ENCODE data around the gene TMEM205. TPM values are rescaled to one million over a fixed set of nuclear protein-coding genes. Genes with fewer than 3 reads are reported as not detected.
"Not testable (repeated sequence)": the region's sequence is repeated elsewhere in the genome, so short reads cannot be mapped to it uniquely, and the experiment has no call there.

Gene TMEM205
- total RNA-seq, 1 donor from 2014 or later: 34.9 TPM

DNA sequence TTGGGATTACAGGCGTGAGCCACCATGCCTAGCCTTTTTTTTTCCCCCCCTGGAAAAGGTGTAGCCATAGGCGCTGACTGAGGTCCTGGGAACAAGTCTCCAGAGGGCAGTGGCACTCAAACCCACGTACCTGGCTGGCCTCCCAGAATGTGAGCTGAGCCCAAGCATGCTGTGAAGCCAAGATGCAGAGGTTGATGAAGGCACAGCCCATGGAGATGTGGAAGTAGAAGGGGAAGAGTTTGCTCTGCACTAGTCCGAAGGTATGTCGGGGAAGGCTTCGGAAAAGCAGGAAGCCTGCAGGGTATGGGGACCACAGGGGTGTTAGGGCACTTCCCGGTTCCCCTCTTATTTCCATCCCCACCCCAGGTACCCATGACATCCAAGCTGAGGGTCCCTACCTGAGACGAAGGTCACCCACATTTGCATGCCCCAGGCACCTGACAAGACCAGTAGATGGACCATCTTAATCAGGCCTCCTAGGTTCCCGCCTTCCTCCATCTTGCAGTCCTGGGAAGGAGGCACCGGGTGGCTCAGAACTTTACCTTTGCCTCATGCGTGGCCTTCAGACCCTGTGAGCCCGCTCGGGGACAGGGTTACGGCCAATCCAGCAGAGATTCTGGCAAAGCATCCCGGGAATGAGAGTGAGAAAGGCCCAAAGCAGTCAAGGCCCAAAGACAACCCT, 805 bp downstream of the TMEM205 start:
- no peak for DNase-seq (ENCODE audit: low spot score)
- Mint-ChIP-seq H3K27ac (peak overlapping the region; percentile 94), H3K9me3 (peaks cover 12% of the 10 kb centered on the region), H3K4me1 (ENCODE audit: low read depth) (peaks cover 20% of the 10 kb centered on the region), H3K4me3 (ENCODE audit: low read depth) (peak overlapping the region; percentile 96), H3K36me3 (ENCODE audit: low read depth) (peaks cover 11% of the 10 kb centered on the region), H3K27me3 (ENCODE audit: low read depth) (no peaks in the 10 kb centered on the region)
- intact Hi-C loops (cut with micrococcal nuclease): no loop called here

GRCh38 chr19:11342429-11342828, 3.6 kb downstream of the TMEM205 start:
- no peak for DNase-seq (ENCODE audit: low spot score)
- Mint-ChIP-seq H3K9me3 (no peaks in the 10 kb centered on the region), H3K27ac (no peak overlapping the region), H3K27me3 (ENCODE audit: low read depth) (no peaks in the 10 kb centered on the region), H3K4me3 (ENCODE audit: low read depth) (no peak overlapping the region), H3K36me3 (ENCODE audit: low read depth) (peaks cover 3% of the 10 kb centered on the region), H3K4me1 (ENCODE audit: low read depth) (peaks cover 32% of the 10 kb centered on the region)
- intact Hi-C loops (cut with micrococcal nuclease): no loop called here

GRCh38 chr19:11340099-11340467, 6.0 kb downstream of the TMEM205 start:
- Mint-ChIP-seq H3K36me3 (ENCODE audit: low read depth) (peaks cover 16% of the 10 kb centered on the region), H3K4me3 (ENCODE audit: low read depth) (peak overlapping the region; percentile 84), H3K4me1 (ENCODE audit: low read depth) (peaks cover 22% of the 10 kb centered on the region)
- H3K27ac Mint-ChIP-seq; intact Hi-C loops (cut with micrococcal nuclease); H3K9me3 Mint-ChIP-seq; H3K27me3 Mint-ChIP-seq (ENCODE audit: low read depth); DNase-seq (ENCODE audit: low spot score): not testable (repeated sequence)

DNA sequence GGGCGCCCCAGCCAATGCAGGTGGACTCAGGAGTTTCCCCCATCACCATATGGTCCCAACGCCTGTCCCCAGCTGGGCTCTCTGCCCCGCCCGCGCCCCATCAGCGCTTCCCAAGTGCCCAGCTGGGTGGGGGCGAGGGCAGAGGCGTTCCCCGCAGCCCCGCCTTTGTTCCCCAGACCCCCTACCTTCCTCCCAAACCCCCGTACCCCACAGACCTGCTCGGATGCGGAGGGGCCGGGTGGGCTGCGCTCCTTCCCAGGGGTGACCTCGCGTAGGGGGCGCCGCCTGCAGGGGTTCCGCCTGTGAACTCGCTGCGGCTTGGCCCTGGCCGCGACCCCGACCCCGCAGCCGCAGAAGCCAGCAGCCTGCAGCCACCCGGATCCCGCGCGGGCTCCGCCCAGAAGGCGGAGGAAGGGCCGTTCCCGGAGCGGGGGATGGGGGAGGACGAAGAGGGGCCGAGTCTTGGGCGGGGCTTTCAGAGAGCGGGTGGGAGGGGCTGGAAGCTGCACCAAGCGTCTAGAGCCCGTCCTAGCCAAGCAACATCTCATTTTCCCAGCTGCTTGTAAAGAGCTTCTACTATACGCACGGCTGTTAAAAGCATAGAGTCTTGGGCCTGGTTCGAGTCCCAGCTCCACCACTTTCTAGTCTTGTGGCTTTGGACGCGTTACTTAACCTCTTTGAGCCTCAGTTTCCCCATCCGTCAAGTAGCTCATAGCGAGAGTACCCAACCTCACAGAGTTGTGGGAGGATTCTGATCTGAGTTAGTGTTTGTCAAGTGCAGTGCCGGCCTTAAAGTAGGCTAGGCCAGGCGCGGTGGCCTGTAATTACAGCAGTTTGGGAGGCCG, 6.6 kb downstream of the TMEM205 start, which contains the start of gene RAB3D:
TSS of gene RAB3D (minus strand) at position 404 of the 845 bp plus-strand sequence. CDS start 2,258 bp downstream, outside the sequence.
- H3K36me3 Mint-ChIP-seq (ENCODE audit: low read depth): peaks cover 18% of the 10 kb centered on the region
- H3K4me3 Mint-ChIP-seq (ENCODE audit: low read depth): peak within 1 kb of the TSS; percentile 84
- no peaks in the 10 kb centered on the region for H3K9me3 Mint-ChIP-seq
- no peaks in the 10 kb centered on the region for H3K27me3 Mint-ChIP-seq (ENCODE audit: low read depth)
- intact Hi-C loops (cut with micrococcal nuclease): loop anchor here (5.0 kb wide), 1 partner anchor 42 kb away; the partner anchor contains the start of gene TSPAN16
- peaks cover 22% of the 10 kb centered on the region for H3K4me1 Mint-ChIP-seq (ENCODE audit: low read depth)
- DNase-seq (ENCODE audit: low spot score): peak; percentile 76
- H3K27ac Mint-ChIP-seq: no peak within 1 kb of the TSS

GRCh38 chr19:11338569-11339253, 7.4 kb downstream of the TMEM205 start:
- peak overlapping the region; percentile 84 for H3K4me3 Mint-ChIP-seq (ENCODE audit: low read depth)
- DNase-seq (ENCODE audit: low spot score): no peak
- H3K9me3 Mint-ChIP-seq: no peaks in the 10 kb centered on the region
- peaks cover 18% of the 10 kb centered on the region for H3K36me3 Mint-ChIP-seq (ENCODE audit: low read depth)
- no peaks in the 10 kb centered on the region for H3K27me3 Mint-ChIP-seq (ENCODE audit: low read depth)
- intact Hi-C loops (cut with micrococcal nuclease): loop anchor here (5.0 kb wide), 1 partner anchor 41 kb away; the partner anchor contains the start of gene TSPAN16
- H3K27ac Mint-ChIP-seq: no peak overlapping the region
- H3K4me1 Mint-ChIP-seq (ENCODE audit: low read depth): peaks cover 19% of the 10 kb centered on the region

DNA sequence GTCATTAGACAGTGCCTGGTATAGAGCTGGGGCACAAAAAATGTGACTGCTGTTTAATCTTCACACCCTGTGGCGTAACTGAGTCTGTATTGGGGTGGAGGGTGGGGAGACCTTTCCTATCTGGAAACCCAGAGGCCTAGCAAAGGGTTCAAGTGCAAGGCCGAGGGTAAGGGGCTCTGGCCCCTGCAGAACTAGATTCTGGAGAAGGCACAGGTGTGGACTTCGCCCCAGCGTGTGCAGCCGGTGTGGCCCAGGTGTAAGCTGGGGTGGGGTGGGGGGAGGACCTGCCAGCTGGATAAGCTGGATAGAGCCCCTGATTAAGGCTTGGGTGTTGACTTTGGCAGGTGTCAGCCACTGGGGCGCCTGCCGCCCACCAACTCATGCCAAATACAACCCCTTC, 7.9 kb downstream of the TMEM205 start:
- Mint-ChIP-seq H3K4me1 (ENCODE audit: low read depth) (peaks cover 19% of the 10 kb centered on the region), H3K27ac (no peak overlapping the region), H3K4me3 (ENCODE audit: low read depth) (peak overlapping the region; percentile 8), H3K9me3 (no peaks in the 10 kb centered on the region), H3K27me3 (ENCODE audit: low read depth) (no peaks in the 10 kb centered on the region), H3K36me3 (ENCODE audit: low read depth) (peaks cover 21% of the 10 kb centered on the region)
- DNase-seq (ENCODE audit: low spot score): no peak
- intact Hi-C loops (cut with micrococcal nuclease): loop anchor here (5.0 kb wide), 1 partner anchor 41 kb away; the partner anchor contains the start of gene TSPAN16

DNA sequence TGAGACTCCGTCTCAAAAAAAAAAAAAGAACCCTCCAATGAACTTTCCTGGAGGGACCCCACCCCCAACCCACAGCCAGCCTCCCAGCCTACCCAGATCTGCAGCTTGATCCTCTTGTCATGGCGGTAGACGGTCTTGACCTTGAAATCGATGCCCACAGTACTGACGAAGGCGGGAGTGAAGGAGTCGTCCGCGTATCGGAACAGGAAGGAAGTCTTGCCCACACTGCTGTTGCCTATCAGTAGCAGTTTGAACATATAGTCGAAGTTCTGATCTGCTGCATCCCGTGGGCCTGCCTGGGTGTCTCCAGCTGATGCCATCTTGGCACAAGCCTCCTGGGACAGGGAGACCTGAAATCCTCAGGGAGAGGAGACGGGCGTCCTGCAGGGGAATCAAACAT, 9.0 kb downstream of the TMEM205 start:
- no peak for DNase-seq (ENCODE audit: low spot score)
- Mint-ChIP-seq H3K4me3 (ENCODE audit: low read depth) (peak overlapping the region; percentile 17), H3K27ac (no peak overlapping the region), H3K36me3 (ENCODE audit: low read depth) (peaks cover 21% of the 10 kb centered on the region), H3K4me1 (ENCODE audit: low read depth) (peaks cover 19% of the 10 kb centered on the region), H3K9me3 (no peaks in the 10 kb centered on the region), H3K27me3 (ENCODE audit: low read depth) (no peaks in the 10 kb centered on the region)
- intact Hi-C loops (cut with micrococcal nuclease): loop anchor here (5.0 kb wide), 1 partner anchor 40 kb away; the partner anchor contains the start of gene TSPAN16

GRCh38 chr19:11335449-11336146, 10.5 kb downstream of the TMEM205 start:
- Mint-ChIP-seq H3K27ac (no peak overlapping the region), H3K27me3 (ENCODE audit: low read depth) (no peaks in the 10 kb centered on the region), H3K9me3 (no peaks in the 10 kb centered on the region), H3K4me3 (ENCODE audit: low read depth) (no peak overlapping the region), H3K4me1 (ENCODE audit: low read depth) (peaks cover 19% of the 10 kb centered on the region), H3K36me3 (ENCODE audit: low read depth) (peaks cover 21% of the 10 kb centered on the region)
- intact Hi-C loops (cut with micrococcal nuclease): loop anchor here (5.0 kb wide), 1 partner anchor 38 kb away; the partner anchor contains the start of gene TSPAN16
- DNase-seq (ENCODE audit: low spot score): no peak

GRCh38 chr19:11333838-11334237, 12.2 kb downstream of the TMEM205 start:
- H3K9me3 Mint-ChIP-seq; DNase-seq (ENCODE audit: low spot score); H3K4me3 Mint-ChIP-seq (ENCODE audit: low read depth); H3K27ac Mint-ChIP-seq; H3K27me3 Mint-ChIP-seq (ENCODE audit: low read depth); intact Hi-C loops (cut with micrococcal nuclease): not testable (repeated sequence)
- peaks cover 12% of the 10 kb centered on the region for H3K4me1 Mint-ChIP-seq (ENCODE audit: low read depth)
- H3K36me3 Mint-ChIP-seq (ENCODE audit: low read depth): peaks cover 21% of the 10 kb centered on the region

- no peak overlapping the region for H3K4me3 Mint-ChIP-seq (ENCODE audit: low read depth)
- no peaks in the 10 kb centered on the region for H3K27me3 Mint-ChIP-seq (ENCODE audit: low read depth)
- intact Hi-C loops (cut with micrococcal nuclease): no loop called here
- H3K27ac Mint-ChIP-seq: no peak overlapping the region
- peaks cover 4% of the 10 kb centered on the region for H3K4me1 Mint-ChIP-seq (ENCODE audit: low read depth)
- DNase-seq (ENCODE audit: low spot score): no peak
- H3K9me3 Mint-ChIP-seq: no peaks in the 10 kb centered on the region
- peaks cover 21% of the 10 kb centered on the region for H3K36me3 Mint-ChIP-seq (ENCODE audit: low read depth)
Observed at GRCh38 chr19:11332822-11333221, 13.2 kb downstream of the TMEM205 start.

- Mint-ChIP-seq H3K4me1 (ENCODE audit: low read depth) (no peaks in the 10 kb centered on the region), H3K9me3 (no peaks in the 10 kb centered on the region), H3K4me3 (ENCODE audit: low read depth) (no peak overlapping the region), H3K36me3 (ENCODE audit: low read depth) (peaks cover 23% of the 10 kb centered on the region), H3K27me3 (ENCODE audit: low read depth) (no peaks in the 10 kb centered on the region), H3K27ac (no peak overlapping the region)
- no peak for DNase-seq (ENCODE audit: low spot score)
- intact Hi-C loops (cut with micrococcal nuclease): no loop called here
Observed at GRCh38 chr19:11331502-11331901, 14.6 kb downstream of the TMEM205 start.

DNA sequence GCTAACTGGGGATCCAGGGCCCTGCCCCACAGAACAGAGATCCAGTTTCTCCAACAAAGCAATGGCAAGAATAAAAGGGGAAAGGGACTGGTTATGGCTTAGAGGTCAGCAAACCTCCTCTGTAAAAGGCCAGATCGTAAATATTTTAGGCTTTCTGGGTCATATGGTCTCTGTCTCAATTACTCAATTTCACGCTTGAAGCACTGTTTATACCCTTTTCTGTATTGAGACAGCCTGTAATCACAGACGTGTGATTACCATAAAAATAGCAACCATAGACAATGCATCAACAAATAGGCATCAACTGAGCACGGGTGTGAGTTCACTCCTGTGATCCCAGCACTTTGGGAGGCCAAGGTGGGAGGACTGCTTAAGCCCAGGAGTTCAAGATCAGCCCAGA, 15.9 kb downstream of the TMEM205 start:
- Mint-ChIP-seq H3K27ac (no peak overlapping the region), H3K36me3 (ENCODE audit: low read depth) (peaks cover 11% of the 10 kb centered on the region), H3K9me3 (no peaks in the 10 kb centered on the region), H3K27me3 (ENCODE audit: low read depth) (no peaks in the 10 kb centered on the region), H3K4me1 (ENCODE audit: low read depth) (peaks cover 3% of the 10 kb centered on the region), H3K4me3 (ENCODE audit: low read depth) (no peak overlapping the region)
- intact Hi-C loops (cut with micrococcal nuclease): no loop called here
- no peak for DNase-seq (ENCODE audit: low spot score)
